ENCODE data around the gene MRPL2.
"Not testable (repeated sequence)": the region's sequence is repeated elsewhere in the genome, so short reads cannot be mapped to it uniquely, and the experiment has no call there.

The MRPL2 gene

DNA sequence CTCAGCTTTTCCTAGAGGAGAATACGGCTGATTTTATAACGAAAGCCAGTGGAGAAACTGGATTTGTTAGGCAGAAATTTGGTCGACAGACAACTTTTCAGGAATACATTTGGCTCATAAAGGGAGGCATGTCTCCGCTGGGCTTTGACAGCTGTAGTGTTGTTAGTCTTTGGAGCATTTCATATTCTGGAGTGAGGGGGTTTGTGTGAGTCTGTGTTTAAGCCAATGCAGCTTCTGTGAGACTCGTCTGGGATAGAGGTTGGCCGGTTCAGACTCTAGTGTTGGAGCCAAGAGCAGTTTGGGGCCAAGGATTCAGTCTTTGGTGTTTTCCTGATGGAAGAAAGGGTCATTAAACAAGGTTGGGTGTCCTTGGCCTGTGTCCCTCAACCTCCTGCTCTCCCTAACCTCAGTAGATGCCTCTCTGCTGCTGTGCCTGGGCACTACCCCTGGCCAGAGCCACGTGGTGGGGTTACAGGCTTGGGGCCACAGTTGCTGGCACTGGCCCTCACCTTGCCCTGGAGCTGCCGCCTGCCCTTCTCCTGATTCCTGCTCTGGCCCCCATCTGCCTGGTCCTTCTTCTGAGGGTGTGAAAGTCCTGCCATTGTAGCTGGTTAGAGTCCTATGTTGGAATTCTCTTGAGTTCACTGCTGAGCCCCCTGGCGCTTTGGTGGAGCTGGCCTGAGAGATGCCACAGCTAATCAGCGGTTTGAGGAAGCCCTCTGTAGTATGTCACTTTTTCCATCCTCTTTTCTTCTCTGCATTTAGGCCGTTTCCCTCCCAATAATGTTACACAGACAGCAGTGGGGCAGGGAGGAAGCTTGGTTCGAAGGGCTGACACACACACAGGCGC, 23.8 kb upstream of the MRPL2 start:
- H3K27ac ChIP-seq (ENCODE audit: insufficient read depth, low read length, poor library complexity, severe bottlenecking) = no peak overlapping the region

DNA sequence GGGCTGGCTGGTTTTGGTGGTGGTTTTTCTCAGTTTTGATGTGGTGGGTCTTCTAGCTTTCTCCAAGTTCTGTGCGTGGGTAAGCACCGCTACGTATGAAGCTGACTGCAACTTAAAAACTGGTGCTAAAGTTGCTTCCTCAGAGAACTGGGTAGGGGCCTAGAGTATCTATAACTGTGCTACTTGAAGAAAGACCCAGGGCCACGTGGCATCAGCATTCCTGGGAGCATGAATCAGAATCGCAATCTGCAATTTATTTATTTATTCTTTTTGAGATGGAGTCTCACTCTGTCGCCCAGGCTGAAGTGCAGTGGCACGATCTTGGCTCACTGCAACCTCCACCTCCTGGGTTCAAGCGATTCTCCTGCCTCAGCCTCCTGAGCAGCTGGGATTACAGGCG, 22.7 kb upstream of the MRPL2 start:
- H3K27ac ChIP-seq (ENCODE audit: insufficient read depth, low read length, poor library complexity, severe bottlenecking); H3K27me3 ChIP-seq (replicated peaks; ENCODE audit: control insufficient read depth, insufficient read depth, low read length, poor library complexity, severe bottlenecking); DNase-seq; H3K9me3 ChIP-seq (ENCODE audit: control insufficient read depth, low read length); H3K4me1 ChIP-seq (ENCODE audit: control insufficient read depth, insufficient read depth, low read length, poor library complexity, severe bottlenecking); H3K4me3 ChIP-seq (ENCODE audit: insufficient read depth, low read depth, low read length, poor library complexity, severe bottlenecking); H3K36me3 ChIP-seq (ENCODE audit: control insufficient read depth, insufficient read depth, low read length): not testable (repeated sequence)

More for the DNA sequence above, 23.8 kb upstream of the MRPL2 start:
- no peak for DNase-seq
- no peak overlapping the region for H3K4me3 ChIP-seq (ENCODE audit: insufficient read depth, low read depth, low read length, poor library complexity, severe bottlenecking)
- no peaks in the 10 kb centered on the region for H3K4me1 ChIP-seq (ENCODE audit: control insufficient read depth, insufficient read depth, low read length, poor library complexity, severe bottlenecking)
- no peaks in the 10 kb centered on the region for H3K36me3 ChIP-seq (ENCODE audit: control insufficient read depth, insufficient read depth, low read length)
- no peaks in the 10 kb centered on the region for H3K9me3 ChIP-seq (ENCODE audit: control insufficient read depth, low read length)
- no peaks in the 10 kb centered on the region for H3K27me3 ChIP-seq (replicated peaks; ENCODE audit: control insufficient read depth, insufficient read depth, low read length, poor library complexity, severe bottlenecking)

DNA sequence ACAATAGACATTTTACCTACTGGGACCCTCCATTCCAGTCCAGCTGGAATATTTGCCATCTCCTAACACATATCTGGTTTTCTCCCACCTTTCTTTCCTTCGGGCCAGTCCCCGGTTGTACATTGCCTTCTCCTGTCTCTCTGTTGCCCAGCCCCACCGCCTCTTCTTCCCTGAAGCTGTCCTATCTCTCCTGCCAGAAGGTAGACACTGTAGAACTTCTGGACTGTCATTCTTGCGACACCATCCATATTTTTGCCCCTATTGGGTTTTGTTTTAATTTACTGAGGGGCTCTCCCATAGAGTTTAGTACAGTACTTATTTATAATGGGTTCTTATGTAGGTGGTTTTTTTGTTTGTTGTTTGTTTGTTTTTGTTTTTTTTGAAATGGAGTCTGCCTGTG, 21.8 kb upstream of the MRPL2 start:
- no peak overlapping the region for H3K27ac ChIP-seq (ENCODE audit: insufficient read depth, low read length, poor library complexity, severe bottlenecking)
- H3K4me1 ChIP-seq (ENCODE audit: control insufficient read depth, insufficient read depth, low read length, poor library complexity, severe bottlenecking) = peaks cover 11% of the 10 kb centered on the region
- DNase-seq = no peak
- peaks cover 9% of the 10 kb centered on the region for H3K27me3 ChIP-seq (replicated peaks; ENCODE audit: control insufficient read depth, insufficient read depth, low read length, poor library complexity, severe bottlenecking)
- H3K4me3 ChIP-seq (ENCODE audit: insufficient read depth, low read depth, low read length, poor library complexity, severe bottlenecking) = no peak overlapping the region
- no peaks in the 10 kb centered on the region for H3K9me3 ChIP-seq (ENCODE audit: control insufficient read depth, low read length)
- no peaks in the 10 kb centered on the region for H3K36me3 ChIP-seq (ENCODE audit: control insufficient read depth, insufficient read depth, low read length)

DNA sequence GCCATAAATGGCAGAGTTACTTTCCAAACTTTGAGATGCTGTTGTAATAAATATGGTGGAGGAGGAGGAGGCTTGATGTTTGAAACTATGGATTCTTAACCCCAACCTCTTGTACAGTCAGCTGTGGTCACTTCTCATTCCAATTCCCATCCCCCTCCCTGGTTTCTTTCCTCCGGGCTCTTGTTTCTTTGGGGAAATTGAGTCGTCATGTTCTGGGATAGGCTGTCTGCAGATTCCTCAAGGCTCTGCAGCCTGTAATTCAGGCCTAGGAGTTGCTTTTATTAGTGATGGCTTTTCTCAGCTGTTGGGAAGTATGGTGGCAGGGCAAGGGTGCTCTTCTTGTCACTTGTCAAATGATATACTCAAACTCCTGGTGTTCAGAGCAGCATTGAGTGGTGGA, 19.5 kb upstream of the MRPL2 start:
- H3K4me3 ChIP-seq (ENCODE audit: insufficient read depth, low read depth, low read length, poor library complexity, severe bottlenecking) = no peak overlapping the region
- H3K27me3 ChIP-seq (replicated peaks; ENCODE audit: control insufficient read depth, insufficient read depth, low read length, poor library complexity, severe bottlenecking) = peaks cover 9% of the 10 kb centered on the region
- H3K4me1 ChIP-seq (ENCODE audit: control insufficient read depth, insufficient read depth, low read length, poor library complexity, severe bottlenecking) = peaks cover 14% of the 10 kb centered on the region
- no peaks in the 10 kb centered on the region for H3K36me3 ChIP-seq (ENCODE audit: control insufficient read depth, insufficient read depth, low read length)
- H3K9me3 ChIP-seq (ENCODE audit: control insufficient read depth, low read length) = no peaks in the 10 kb centered on the region
- H3K27ac ChIP-seq (ENCODE audit: insufficient read depth, low read length, poor library complexity, severe bottlenecking) = no peak overlapping the region
- no peak for DNase-seq

DNA sequence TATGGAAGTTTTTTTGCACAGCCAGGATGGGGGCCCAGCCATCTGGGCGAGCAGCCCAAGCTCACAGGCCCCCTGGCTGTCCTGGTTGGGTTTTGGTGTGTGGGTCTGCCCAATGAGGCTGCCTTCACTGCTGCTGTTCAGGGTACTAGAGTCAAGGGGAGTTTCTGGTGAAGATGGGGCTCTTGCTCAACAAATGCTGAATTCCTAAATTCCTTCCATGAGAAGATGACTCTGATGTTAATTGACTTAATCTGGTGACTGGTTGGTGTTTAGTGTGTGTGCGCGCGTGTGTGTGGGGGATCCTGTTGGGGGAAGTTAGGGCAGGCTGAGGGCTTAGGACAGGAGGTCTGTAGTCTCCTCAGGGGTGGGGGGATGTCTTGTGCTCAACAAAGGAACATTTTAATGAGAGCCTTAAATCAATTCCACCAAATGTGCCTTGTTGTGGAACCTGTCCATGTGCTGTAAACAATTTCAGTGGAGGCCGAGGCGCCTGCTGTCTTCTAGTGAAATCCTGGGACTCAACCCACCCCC, 18.8 kb upstream of the MRPL2 start:
- Histone ChIP-seq H3K36me3 (ENCODE audit: control insufficient read depth, insufficient read depth, low read length) (no peaks in the 10 kb centered on the region), H3K27me3 (replicated peaks; ENCODE audit: control insufficient read depth, insufficient read depth, low read length, poor library complexity, severe bottlenecking) (peaks cover 9% of the 10 kb centered on the region), H3K9me3 (ENCODE audit: control insufficient read depth, low read length) (no peaks in the 10 kb centered on the region), H3K27ac (ENCODE audit: insufficient read depth, low read length, poor library complexity, severe bottlenecking) (no peak overlapping the region), H3K4me1 (ENCODE audit: control insufficient read depth, insufficient read depth, low read length, poor library complexity, severe bottlenecking) (peaks cover 14% of the 10 kb centered on the region), H3K4me3 (ENCODE audit: insufficient read depth, low read depth, low read length, poor library complexity, severe bottlenecking) (no peak overlapping the region)
- no peak for DNase-seq

DNA sequence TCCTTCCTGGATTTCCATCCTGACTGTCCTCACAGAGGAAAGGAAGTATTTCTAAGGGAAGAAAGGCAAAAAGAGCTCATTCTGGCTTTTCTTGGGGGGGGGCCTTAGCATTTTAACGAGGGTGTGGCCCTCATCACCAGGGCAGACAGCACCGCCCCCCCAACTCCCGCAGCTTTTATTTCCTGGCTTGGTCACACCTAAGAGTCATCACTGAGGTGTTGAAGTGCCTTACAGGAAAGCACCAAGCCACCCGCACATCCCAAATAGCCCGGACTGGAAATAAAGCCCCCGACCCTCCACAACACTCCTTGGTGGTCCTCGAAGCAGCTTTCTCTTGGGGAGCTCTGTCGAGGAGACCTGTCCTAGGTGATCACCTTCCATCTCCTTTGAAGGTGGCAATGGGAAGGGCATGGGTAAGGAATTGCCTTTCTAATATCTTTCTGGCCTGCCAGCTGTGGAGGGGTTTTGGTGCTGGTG, 18.1 kb upstream of the MRPL2 start:
- no peaks in the 10 kb centered on the region for H3K36me3 ChIP-seq (ENCODE audit: control insufficient read depth, insufficient read depth, low read length)
- no peak overlapping the region for H3K27ac ChIP-seq (ENCODE audit: insufficient read depth, low read length, poor library complexity, severe bottlenecking)
- H3K27me3 ChIP-seq (replicated peaks; ENCODE audit: control insufficient read depth, insufficient read depth, low read length, poor library complexity, severe bottlenecking) = peaks cover 9% of the 10 kb centered on the region
- no peak for DNase-seq
- H3K4me3 ChIP-seq (ENCODE audit: insufficient read depth, low read depth, low read length, poor library complexity, severe bottlenecking) = peak overlapping the region; percentile 46
- peaks cover 14% of the 10 kb centered on the region for H3K4me1 ChIP-seq (ENCODE audit: control insufficient read depth, insufficient read depth, low read length, poor library complexity, severe bottlenecking)
- H3K9me3 ChIP-seq (ENCODE audit: control insufficient read depth, low read length) = no peaks in the 10 kb centered on the region

DNA sequence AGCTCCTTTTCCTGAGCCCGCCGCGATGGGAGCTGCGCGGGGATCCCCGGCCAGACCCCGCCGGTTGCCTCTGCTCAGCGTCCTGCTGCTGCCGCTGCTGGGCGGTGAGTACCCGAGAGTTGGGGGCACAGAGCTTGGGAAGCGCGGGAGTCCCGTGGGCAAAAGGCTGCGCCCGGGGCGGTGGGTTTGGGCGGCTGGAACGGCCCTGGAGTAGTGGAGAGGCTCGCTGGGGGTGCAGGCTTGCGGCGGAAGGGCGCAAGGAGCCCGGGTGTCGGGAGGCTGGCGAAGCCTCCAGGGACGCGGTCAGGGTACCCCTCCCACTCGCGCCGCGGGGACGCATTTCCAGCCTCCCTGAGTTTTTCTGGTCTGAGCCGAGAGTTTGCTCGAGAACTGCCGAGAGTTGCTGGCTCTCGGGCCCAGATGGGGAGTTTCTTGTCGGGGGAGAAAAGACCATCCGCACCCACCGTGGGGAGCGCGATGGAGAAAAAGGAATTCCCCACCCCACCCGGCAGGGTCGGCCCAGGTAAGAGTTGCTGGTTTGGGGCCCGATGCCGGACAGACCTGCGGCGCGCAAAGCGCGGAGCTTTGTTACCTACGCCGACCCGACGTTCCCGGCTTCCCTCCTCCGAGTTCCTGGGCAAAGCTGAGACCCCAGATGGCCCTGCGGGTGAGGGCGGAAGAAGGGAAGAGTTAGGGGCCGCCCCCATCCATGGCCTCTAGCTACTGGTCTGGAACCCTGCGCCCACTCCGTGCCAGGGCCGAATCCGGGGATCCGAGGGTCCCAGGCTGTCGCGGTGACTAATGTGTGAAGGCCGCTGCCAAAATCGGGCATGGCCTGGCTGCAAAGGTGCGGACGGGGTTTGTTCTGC, 17.5 kb upstream of the MRPL2 start:
- no peaks in the 10 kb centered on the region for H3K9me3 ChIP-seq (ENCODE audit: control insufficient read depth, low read length)
- H3K4me1 ChIP-seq (ENCODE audit: control insufficient read depth, insufficient read depth, low read length, poor library complexity, severe bottlenecking) = peaks cover 14% of the 10 kb centered on the region
- DNase-seq = no peak
- H3K27ac ChIP-seq (ENCODE audit: insufficient read depth, low read length, poor library complexity, severe bottlenecking) = no peak overlapping the region
- H3K36me3 ChIP-seq (ENCODE audit: control insufficient read depth, insufficient read depth, low read length) = no peaks in the 10 kb centered on the region
- H3K4me3 ChIP-seq (ENCODE audit: insufficient read depth, low read depth, low read length, poor library complexity, severe bottlenecking) = peak overlapping the region; percentile 46
- H3K27me3 ChIP-seq (replicated peaks; ENCODE audit: control insufficient read depth, insufficient read depth, low read length, poor library complexity, severe bottlenecking) = peaks cover 9% of the 10 kb centered on the region

DNA sequence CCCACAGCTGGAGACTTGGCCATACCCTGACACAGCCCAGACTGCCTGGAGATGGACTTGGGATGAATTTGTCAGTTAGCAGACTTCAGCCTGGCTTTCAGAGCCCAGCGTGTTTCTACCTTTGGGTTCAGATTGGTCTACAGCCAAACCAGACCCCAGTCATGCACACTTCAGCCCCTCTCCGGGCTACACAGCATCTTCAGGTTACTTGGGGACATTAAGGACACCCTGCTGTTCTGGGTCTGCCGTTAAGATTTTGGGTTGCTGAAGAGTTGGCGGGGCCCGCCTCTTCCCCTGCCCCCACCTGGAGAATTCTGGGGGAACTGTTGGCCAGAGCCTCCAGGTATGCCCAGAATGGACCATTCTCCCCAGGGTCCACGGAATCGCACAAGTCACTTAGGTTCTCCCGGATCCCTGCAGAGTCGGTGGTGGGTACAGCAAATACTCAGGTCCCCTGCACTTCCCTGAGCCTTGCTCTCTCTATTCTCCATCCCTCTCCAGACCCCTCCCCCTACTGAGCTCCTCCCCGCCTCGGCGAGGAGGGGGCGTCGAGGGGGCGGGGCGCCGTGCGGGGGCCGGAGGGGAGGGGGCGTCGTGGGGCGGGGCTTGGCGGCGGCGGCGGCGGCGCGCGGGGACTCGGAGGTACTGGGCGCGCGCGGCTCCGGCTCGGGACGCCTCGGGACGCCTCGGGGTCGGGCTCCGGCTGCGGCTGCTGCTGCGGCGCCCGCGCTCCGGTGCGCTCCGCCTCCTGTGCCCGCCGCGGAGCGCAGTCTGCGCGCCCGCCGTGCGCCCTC, 16.6 kb upstream of the MRPL2 start, which contains the start of gene PTK7:
Gene PTK7 (plus strand): TSS at position 645 of the 794 bp plus-strand sequence. CDS start 175 bp downstream, outside the sequence.
- H3K4me1 ChIP-seq (ENCODE audit: control insufficient read depth, insufficient read depth, low read length, poor library complexity, severe bottlenecking) = peaks cover 14% of the 10 kb centered on the region
- H3K4me3 ChIP-seq (ENCODE audit: insufficient read depth, low read depth, low read length, poor library complexity, severe bottlenecking) = peak within 1 kb of the TSS; percentile 46
- no peaks in the 10 kb centered on the region for H3K9me3 ChIP-seq (ENCODE audit: control insufficient read depth, low read length)
- peaks cover 9% of the 10 kb centered on the region for H3K27me3 ChIP-seq (replicated peaks; ENCODE audit: control insufficient read depth, insufficient read depth, low read length, poor library complexity, severe bottlenecking)
- H3K36me3 ChIP-seq (ENCODE audit: control insufficient read depth, insufficient read depth, low read length) = no peaks in the 10 kb centered on the region
- no peak within 1 kb of the TSS for H3K27ac ChIP-seq (ENCODE audit: insufficient read depth, low read length, poor library complexity, severe bottlenecking)
- DNase-seq = no peak

DNA sequence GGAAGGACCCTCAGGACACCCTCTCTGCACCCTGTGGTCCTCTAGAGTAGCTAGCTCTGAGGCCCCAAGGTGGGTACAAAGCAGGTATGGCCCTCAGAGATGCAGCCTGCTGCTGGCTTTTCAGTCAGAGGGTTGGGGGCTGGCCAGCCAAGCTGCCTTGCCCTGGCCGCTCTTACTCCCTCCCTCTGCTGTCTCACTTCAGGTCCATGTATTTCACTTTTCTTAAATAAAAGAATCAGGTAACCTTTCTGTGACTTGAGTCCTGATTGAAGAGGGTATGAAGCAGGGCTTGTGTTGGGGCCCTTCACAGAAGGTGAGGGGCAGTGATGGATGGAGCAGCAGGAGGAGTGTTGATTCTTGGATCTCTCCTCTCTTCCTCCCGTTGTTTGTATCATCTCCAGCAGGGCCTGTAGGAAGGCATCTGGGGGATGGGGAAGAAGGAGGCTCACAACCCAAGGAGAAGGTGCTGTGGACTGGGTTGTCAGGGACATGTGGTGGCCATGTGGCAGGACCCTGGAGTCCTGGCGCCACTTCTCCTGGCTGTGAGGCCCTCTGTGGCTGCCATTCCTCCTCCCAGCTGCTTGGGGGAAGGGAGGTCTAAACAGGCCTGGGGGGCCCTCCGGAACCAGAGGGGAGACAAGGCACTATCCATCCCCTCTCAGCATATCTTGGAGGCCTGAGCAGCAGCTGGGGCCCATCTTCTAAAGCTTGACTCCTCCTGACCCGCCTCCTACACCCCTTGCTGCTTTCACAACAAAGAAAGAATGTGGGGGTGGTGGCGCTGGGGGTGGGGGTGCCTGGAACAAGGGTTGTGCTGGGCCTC, 15.8 kb upstream of the MRPL2 start:
- Histone ChIP-seq H3K27me3 (replicated peaks; ENCODE audit: control insufficient read depth, insufficient read depth, low read length, poor library complexity, severe bottlenecking) (peaks cover 9% of the 10 kb centered on the region), H3K4me3 (ENCODE audit: insufficient read depth, low read depth, low read length, poor library complexity, severe bottlenecking) (no peak overlapping the region), H3K4me1 (ENCODE audit: control insufficient read depth, insufficient read depth, low read length, poor library complexity, severe bottlenecking) (peaks cover 14% of the 10 kb centered on the region), H3K9me3 (ENCODE audit: control insufficient read depth, low read length) (no peaks in the 10 kb centered on the region), H3K27ac (ENCODE audit: insufficient read depth, low read length, poor library complexity, severe bottlenecking) (no peak overlapping the region), H3K36me3 (ENCODE audit: control insufficient read depth, insufficient read depth, low read length) (no peaks in the 10 kb centered on the region)
- DNase-seq = no peak

Data from effector memory CD4-positive, alpha-beta T cell (primary cell).